Measurements from ENCODE around the gene DENND1A. TPM values are rescaled to one million over a fixed set of nuclear protein-coding genes. Genes with fewer than 3 reads are reported as not detected.

The DENND1A gene
- polyA plus RNA-seq, 2 of the 4 experiments (the other 2 are of a cell fraction): 15.1 to 21.9 TPM

DNA sequence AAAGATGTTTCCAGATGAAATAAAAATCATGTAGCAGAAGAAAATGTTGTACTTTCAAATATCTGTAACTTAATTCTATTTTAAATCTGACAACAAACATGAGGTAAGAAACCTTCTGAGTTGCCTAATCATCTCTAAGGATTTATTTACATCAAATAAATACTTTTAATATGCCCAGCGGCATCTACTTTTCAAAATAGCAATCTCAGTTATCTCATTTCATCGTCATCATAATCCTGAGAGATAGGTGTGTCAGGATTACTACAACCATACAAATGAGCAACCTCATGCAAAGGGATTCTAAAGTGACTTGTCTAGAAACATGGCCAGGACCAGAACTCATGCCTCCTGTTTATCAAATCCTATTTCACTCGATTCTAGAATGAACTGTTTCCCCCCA lies 49.5 kb downstream of the DENND1A start:
- Histone ChIP-seq H3K9me3 (no peaks in the 10 kb centered on the region), H3K27ac (no peak overlapping the region), H3K4me2 (no peak overlapping the region), H3K4me1 (peaks cover 18% of the 10 kb centered on the region; the same call in 2 of the 3 replicates), H3K4me3 (no peak overlapping the region)
- TF ChIP-seq CBX8 (IDR thresholded peaks at IDR 0.05) (no peak), FOSB (CRISPR knock-in tag; IDR thresholded peaks at IDR 0.05) (no peak), CHD2 (IDR thresholded peaks at IDR 0.05; ENCODE audit: low read length, partially characterized antibody) (no peak), GATA3 (IDR thresholded peaks at IDR 0.05; ENCODE audit: borderline replicate concordance) (no peak)
- WGBS (ENCODE audit: missing lambda C conversion rate): 67% methylated on average over 3 of the region's 3 CpGs
- CTCF ChIA-PET: no interaction called here
- ATAC-seq (no peak), FAIRE-seq (no peak), DNase-seq (ENCODE audit: low read depth in 1 of 2, low spot score in 1 of 2) (no peak)
- POLR2A ChIA-PET: no interaction called here

GRCh38 chr9:123876750-123877149 lies 53.2 kb downstream of the DENND1A start:
- Histone ChIP-seq H3K4me3 (no peak overlapping the region), H3K4me1 (peaks cover 18% of the 10 kb centered on the region; the same call in 2 of the 3 replicates), H3K27ac (no peak overlapping the region), H3K9me3 (no peaks in the 10 kb centered on the region), H3K4me2 (no peak overlapping the region)
- POLR2A ChIA-PET: no interaction called here
- ATAC-seq (no peak), DNase-seq (ENCODE audit: low read depth in 1 of 2, low spot score in 1 of 2) (no peak), FAIRE-seq (no peak)
- no peak for TF ChIP-seq FOSL2 (IDR thresholded peaks at IDR 0.05)
- TF ChIP-seq FOSL2 (CRISPR knock-in tag; IDR thresholded peaks at IDR 0.05): no peak
- TF ChIP-seq ELK1 (IDR thresholded peaks at IDR 0.05; ENCODE audit: low read depth, low read length): no peak
- TF ChIP-seq FOXS1 (CRISPR knock-in tag; IDR thresholded peaks at IDR 0.05): no peak
- no peak for TF ChIP-seq HOXA7 (CRISPR knock-in tag; IDR thresholded peaks at IDR 0.05)
- no peak for TF ChIP-seq SMC3 (IDR thresholded peaks at IDR 0.05)
- no peak for TF ChIP-seq ZC3H11A (IDR thresholded peaks at IDR 0.05)
- TF ChIP-seq GATA3 (IDR thresholded peaks at IDR 0.05; ENCODE audit: borderline replicate concordance): no peak
- WGBS (ENCODE audit: missing lambda C conversion rate): 92% methylated on average over 1 of the region's 1 CpG
- CTCF ChIA-PET: no interaction called here

- H3K27ac ChIP-seq: no peak overlapping the region
- ChIA-PET POLR2A (no interaction called here), CTCF (interaction anchor here (0.8 to 1.4 kb wide), 3 partner anchors 9 to 15 kb away, joined by 3 read pairs; no protein-coding TSS in a partner anchor)
- 85% methylated on average over 1 of the region's 1 CpG for WGBS (ENCODE audit: missing lambda C conversion rate)
- no peak overlapping the region for H3K4me3 ChIP-seq
- DNase-seq (ENCODE audit: low read depth in 1 of 2, low spot score in 1 of 2): no peak
- peaks cover 4% of the 10 kb centered on the region; the same call in 2 of the 3 replicates for H3K4me1 ChIP-seq
- TF ChIP-seq MYC (IDR thresholded peaks at IDR 0.05; ENCODE audit: borderline replicate concordance, low read length) (no peak), EHF (CRISPR knock-in tag; IDR thresholded peaks at IDR 0.05) (no peak), BHLHE40 (IDR thresholded peaks at IDR 0.05; ENCODE audit: low read depth, low read length) (no peak)
- no peaks in the 10 kb centered on the region for H3K9me3 ChIP-seq
- H3K4me2 ChIP-seq: no peak overlapping the region
- FAIRE-seq: no peak
- ATAC-seq: no peak
These were observed 57.2 kb downstream of the DENND1A start for GRCh38 chr9:123872710-123873109.

- no peak for TF ChIP-seq RCOR1 (IDR thresholded peaks at IDR 0.05; ENCODE audit: low read depth, low read length)
- no peak for TF ChIP-seq CTCF (IDR thresholded peaks at IDR 0.05)
- TF ChIP-seq EHMT2 (IDR thresholded peaks at IDR 0.05; ENCODE audit: low read depth): no peak
- no peak for TF ChIP-seq CHD4 (IDR thresholded peaks at IDR 0.05; ENCODE audit: borderline replicate concordance)
- no peak for TF ChIP-seq GATA3 (IDR thresholded peaks at IDR 0.05; ENCODE audit: borderline replicate concordance)
- no peak for TF ChIP-seq HEYL (CRISPR knock-in tag; IDR thresholded peaks at IDR 0.05)
- no peak for TF ChIP-seq EP300 (IDR thresholded peaks at IDR 0.05)
- TF ChIP-seq PBX3 (IDR thresholded peaks at IDR 0.05): no peak
- TF ChIP-seq FOSL2 (IDR thresholded peaks at IDR 0.05): no peak
- no peak for TF ChIP-seq FOSL2 (CRISPR knock-in tag; IDR thresholded peaks at IDR 0.05)
- TF ChIP-seq USF2 (IDR thresholded peaks at IDR 0.05): no peak
- FAIRE-seq (no peak), DNase-seq (ENCODE audit: low read depth in 1 of 2, low spot score in 1 of 2) (no peak), ATAC-seq (no peak)
- 100% methylated on average over 3 of the region's 3 CpGs for WGBS (ENCODE audit: missing lambda C conversion rate)
- no peak overlapping the region for H3K27ac ChIP-seq
- H3K9me3 ChIP-seq: no peaks in the 10 kb centered on the region
- H3K4me1 ChIP-seq: peaks cover 4% of the 10 kb centered on the region; the same call in 2 of the 3 replicates
- no peak overlapping the region for H3K4me2 ChIP-seq
- no peak overlapping the region for H3K4me3 ChIP-seq
- CTCF ChIA-PET: interaction anchor here (1.4 kb wide), 1 partner anchor 16 kb away, joined by 3 read pairs; no protein-coding TSS in a partner anchor
- POLR2A ChIA-PET: no interaction called here
These were observed 58.1 kb downstream of the DENND1A start for GRCh38 chr9:123871781-123872180.
